Suprapubic skin (tissue), 4 donors: ENCODE measurements around the gene FIGNL1.

ENCODE experiments used
- CTCF ChIP-seq, 2 donors: fragments of 200-600 bp in 1 of 2; fragments of 450-650 bp in 1 of 2; sonication (generic) in 1 of 2; IDR thresholded peaks; one replicate each; pipeline ENCODE4 v1.5.1; 2016 to 2019; ENCODE audit warnings: antibody characterized with exemption in 2 of 2, mild to moderate bottlenecking in 1 of 2, moderate library complexity in 1 of 2
- EP300 ChIP-seq: sonication (generic); formaldehyde crosslinking; IDR thresholded peaks from one replicate; pipeline ENCODE4 v1.6.1; 2017; ENCODE audit warnings: antibody characterized with exemption
- POLR2A ChIP-seq, 2 donors: fragments of 450-650 bp; IDR thresholded peaks; one replicate each; pipeline ENCODE4 v1.6.1; 2017; ENCODE audit warnings: antibody characterized with exemption in 2 of 2, mild to moderate bottlenecking in 2 of 2, moderate library complexity in 2 of 2
- POLR2AphosphoS5 ChIP-seq, 3 donors: sonication (generic); formaldehyde crosslinking; IDR thresholded peaks; one replicate each; pipeline ENCODE4 v1.6.1; 2017; ENCODE audit warnings: antibody characterized with exemption in 3 of 3

DNA sequence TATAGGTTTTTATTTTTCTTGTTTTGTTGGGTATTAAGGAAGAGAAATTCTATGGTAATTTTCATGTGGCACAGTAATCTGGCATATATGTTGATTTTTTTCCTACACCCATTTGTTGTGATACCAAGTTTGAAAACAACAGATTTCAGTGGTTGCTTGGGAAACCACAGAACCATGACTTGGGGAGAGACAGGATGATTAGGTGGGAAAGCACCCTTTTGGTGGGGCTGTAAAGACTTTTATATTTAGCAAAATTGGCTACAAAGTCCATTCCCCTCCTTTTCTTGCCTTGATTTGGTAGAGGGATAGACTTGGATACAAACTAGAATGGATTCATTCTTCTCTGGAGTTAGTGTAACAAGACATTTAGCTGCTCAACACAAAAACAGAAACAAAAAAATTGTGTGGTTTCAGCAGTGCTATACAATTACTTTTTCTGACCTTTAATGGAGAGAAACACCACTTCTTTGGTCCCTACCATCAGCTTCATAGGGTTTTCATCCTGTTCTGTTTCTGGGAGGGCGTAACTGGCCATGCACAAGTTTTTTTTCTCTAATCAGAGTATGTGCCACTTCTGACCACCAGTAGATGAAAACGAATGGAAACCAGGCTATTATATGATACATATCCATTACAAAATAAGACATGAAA lies 52.7 kb downstream of the FIGNL1 start:
- TF ChIP-seq CTCF (IDR thresholded peaks at IDR 0.05): no peak
- no peak for TF ChIP-seq POLR2A (IDR thresholded peaks at IDR 0.05)
- TF ChIP-seq EP300: no peak
- TF ChIP-seq POLR2AphosphoS5 (IDR thresholded peaks at IDR 0.05): no peak
